NCI-H2081 (cell line): Measurements from ENCODE around the gene LCP2.

Experiments
- DNase-seq, 2 experiments: peaks; one replicate each; lab custom pipeline; 2025; lab: John Stamatoyannopoulos, UW

The LCP2 gene

DNA sequence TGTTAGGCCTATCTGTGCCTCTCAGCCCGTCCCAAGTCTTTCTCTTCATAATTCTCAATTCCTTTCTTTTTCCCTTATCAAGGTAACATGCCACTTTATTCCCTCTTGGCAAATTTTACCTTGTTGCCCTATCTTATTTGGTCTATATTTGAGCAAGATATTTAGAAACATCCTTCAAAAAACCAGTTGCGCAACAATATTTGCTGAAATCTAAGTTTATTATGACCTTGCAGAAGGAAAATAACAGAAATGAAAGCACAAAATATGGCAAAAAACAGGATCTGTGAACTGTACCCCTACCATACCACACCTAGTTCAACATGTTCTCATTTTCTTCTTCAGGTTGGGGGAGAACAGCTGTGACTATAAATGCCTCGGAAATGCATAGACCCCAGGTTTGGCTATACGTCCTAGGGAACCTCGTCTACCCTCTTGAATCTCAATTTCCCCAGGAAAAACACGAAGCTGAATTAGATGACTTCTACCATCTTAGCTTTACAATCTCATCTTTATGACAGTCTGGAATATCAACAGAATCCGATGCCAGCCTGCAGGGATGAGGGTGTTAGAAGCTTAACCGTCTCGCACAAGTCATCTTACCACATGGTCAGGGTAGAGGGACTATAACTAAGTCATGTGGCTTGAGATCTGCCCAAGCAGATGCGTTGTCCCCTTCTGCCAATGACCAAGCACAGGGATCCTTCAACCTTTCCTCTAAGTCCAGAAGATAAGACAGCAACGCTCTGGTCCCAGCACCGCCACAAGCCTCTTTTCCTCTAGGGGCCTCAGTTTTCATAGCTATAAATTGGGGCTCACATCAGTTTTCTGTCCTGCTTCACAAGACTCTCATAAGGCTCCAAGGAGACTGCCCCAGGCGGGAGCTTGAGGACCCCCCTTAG lies 1.3 kb downstream of the LCP2 start:
- DNase-seq = no peak

- DNase-seq = no peak
Observed at GRCh38 chr5:170294556-170294955, 3.0 kb downstream of the LCP2 start.

GRCh38 chr5:170294057-170294456 lies 3.5 kb downstream of the LCP2 start:
- DNase-seq = no peak

DNA sequence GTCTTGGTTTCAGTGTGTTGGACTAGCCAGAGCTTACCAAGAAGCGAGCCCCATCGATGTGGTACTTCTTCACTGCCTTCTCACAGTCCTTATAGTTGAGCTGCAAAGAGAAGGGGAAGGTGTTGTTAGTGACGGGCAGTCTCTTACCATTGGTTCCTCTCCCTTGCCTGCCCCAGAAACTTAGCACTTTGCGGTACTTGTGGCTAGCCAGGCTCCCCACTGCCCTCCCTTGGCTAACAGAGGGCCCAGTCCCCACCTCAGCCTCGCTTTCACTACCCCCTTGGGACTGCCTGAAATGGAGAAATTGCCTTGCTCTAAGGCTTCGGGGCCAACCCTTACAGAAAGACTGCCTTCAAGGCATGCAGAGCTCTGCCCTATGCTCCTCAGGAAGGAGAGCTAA lies 4.3 kb downstream of the LCP2 start:
- DNase-seq = no peak

DNA sequence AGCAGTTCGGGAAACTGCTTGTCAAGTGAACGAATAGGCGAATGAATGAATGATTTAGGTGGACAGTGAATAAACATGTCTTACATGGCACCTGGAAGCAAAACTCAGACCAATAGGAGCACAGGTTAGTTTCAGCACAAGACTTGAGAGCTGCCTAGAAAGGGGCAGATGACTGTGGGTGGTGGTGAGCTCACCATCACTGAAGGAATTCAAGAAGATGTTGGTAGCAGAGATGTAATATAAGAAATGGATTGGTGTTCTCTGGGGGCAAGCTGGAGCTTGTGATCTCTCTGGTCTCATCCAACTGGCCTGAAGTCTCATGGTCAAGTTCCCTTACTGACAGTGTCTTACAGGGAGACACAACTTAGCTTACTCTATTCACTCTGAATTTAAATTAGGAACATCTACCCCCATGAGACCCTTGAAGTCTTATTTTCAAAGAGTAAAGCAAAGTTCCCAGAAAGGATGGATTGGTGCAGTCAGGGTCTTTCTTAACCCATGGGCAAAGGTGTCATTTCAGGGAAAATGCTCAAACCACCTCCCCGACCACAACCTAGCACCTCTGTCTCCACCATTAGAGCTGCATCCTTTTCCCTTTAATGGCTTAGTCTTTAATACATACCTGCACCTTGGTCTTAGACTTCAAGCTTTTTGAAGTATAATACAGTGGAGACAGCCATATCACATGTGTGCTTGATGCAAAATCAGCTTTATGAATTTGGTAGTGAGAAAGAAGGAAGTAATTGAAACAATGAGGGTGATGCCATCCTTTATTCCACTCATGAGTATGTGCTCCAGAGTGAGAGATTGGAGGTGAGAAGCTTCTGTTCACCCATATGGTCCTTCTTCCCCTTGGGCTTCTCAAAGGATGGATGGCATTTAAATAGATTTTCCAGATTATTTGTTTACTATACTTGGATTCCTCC lies 5.1 kb downstream of the LCP2 start:
- no peak for DNase-seq

- DNase-seq = no peak
Observed at GRCh38 chr5:170290498-170290897, 7.1 kb downstream of the LCP2 start.

- no peak for DNase-seq
Observed at GRCh38 chr5:170289764-170290163, 7.8 kb downstream of the LCP2 start.

- no peak for DNase-seq
Observed at GRCh38 chr5:170289121-170289520, 8.5 kb downstream of the LCP2 start.

DNA sequence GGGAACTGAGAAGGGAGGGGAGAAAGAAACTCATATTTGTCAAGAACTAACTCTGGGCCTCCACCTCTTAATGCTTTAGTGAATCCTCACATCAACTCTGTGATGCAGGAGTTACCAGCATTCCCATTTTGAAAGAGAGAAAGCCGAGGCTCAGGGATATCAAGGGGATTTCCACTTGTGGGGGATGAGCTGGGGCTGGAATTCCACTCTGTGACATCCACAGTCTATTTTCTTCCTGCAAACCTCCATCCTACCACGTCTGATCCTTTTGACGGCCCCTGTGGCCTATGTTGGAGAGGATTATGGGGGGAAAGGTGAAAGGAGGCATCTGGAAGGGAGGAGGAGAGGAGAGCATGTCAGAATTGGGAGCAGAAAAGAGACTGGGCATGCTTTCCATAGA lies 9.0 kb downstream of the LCP2 start:
- DNase-seq = no peak

- DNase-seq = no peak
Observed at GRCh38 chr5:170288151-170288550, 9.4 kb downstream of the LCP2 start.

DNA sequence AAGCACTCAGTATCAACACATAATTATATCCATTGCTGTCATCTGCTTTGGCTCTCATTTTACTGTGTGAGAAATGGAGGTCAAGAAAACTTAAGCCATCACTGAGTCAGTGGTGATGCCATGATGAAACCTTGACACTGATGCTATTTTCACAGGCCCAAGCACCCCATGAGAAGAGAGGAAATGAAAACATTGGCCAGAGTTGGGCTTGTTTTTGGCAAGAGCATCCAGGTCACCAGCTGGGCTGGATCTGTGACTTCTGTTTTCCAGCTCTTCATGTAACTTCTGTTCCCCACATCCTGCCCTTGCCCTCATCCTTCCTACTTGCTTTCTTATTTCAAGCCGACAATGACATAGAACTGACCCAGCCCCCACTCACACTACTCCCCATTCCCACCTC lies 10.0 kb downstream of the LCP2 start:
- no peak for DNase-seq

- DNase-seq = no peak
Observed at GRCh38 chr5:170286386-170286925, 11.1 kb downstream of the LCP2 start.

DNA sequence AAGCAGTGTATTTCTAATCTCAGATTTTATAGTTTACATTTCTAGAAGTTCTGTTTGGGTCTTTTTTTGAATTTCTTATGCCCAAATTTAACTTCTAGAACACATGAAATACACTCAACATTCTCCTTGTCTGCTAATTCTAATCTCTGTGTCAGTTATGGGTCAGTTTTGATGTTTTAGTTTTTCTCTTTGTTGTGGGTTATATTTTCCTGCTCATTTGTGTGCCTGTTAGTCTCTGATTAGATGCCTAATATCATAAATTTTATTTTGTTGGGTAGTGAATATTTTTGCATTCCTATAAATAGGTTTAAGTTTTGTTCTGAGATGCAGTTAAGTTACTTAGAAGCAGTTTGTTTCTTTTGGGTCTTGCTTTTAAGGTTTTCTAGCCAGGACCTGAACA lies 12.4 kb downstream of the LCP2 start:
- no peak for DNase-seq

DNA sequence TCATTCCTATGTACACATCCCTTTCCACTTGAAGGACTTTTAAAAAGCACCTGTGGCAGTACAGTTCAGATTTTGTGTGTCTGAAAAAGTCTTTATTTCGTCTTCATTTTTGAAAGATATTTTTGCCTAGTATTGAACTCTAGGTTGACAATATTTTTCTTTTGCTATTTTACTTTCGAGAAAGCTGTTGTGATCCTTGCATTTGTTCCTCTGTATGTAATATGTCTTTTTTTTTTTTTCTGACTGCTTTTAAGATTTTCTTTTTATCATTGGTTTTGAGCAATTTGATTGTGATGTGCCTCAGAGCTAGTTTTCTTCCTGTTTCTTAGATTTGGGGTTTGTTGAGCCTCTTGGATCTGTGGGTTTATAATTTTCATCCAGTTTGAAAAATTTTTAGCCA lies 13.3 kb downstream of the LCP2 start:
- no peak for DNase-seq

DNA sequence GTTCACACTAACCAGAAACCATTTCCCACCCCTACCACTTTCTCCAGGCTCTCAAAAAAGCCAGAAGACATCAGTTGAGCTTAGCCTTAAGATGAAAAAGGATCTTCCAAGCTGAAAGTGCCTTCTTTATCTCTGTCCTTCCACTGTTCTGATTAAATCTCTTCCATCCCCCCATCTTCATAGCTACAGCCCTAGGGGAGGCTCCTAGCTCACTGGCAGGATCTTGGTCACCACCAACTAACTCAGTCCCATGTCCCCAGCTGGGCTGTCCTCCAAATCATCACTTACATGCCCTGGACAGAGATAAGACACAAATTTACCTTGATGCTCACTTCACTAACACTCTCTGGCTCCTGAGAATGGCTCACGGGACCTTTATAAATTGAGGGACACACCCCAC lies 14.3 kb downstream of the LCP2 start:
- no peak for DNase-seq

DNA sequence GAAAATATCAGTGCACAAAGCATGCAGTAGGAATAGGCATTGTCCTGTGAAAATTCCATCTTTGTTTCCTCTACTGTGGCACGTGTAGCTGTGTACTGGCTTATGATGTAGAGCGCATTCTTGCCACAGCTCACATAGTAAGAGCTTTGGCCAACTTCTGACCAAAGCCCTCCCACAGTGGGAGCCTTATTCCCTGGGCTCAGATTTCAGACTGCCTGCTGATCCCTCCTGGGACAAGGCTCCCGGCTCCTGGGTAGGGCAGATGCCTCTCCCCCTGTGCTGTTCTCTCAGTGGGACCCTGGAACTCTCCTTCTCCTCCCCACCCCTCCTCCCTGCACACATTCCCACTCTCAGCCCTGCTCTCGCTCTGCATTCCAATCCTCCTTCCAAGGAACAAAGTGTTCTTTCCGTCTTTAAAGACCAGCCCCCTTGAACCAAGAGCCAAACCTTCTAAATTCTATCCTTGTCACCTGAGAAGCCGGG lies 17.5 kb downstream of the LCP2 start:
- no peak for DNase-seq

- no peak for DNase-seq
Observed at GRCh38 chr5:170279459-170279817, 18.1 kb downstream of the LCP2 start.

DNA sequence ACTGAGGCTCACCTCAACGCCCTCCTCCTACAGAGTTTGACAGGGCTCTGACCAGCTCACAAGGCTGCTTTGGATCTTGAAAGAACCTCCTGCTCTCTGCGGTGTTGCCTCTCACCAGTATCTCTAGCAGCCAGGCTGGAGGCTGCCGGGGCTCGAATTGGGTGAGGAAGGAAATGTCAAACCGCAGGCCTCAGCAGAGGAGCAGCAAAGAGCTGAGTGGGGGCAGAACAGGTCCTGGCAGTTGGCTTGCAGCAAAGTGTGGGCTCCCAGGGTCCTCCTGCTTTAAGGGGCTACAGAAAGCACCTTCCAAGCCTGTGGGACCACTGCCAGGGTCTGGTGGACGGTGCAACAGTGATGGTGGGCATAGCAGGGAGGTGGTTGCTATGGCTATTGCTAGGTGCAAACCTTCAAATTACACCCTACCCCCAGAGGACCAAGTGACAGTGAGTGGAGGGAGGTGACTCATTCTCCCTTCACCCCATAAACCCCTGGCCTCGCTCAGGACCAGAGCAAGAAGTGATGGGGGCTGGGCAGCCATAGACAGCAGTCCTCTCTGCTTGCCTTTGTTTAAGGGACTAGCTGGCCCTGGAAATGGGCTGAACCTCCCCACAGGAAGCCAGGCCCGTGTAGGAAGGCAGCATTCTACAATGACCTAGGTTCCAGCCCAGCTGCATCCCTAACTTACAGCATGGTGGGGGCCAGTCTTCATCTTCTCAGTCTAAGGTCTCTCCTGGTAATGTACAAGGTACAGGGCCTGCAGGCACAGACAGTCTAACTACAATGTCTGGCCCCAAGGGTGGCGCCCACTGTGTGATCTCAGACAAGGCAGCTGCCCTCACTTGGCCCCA lies 18.7 kb downstream of the LCP2 start:
- DNase-seq = no peak

DNA sequence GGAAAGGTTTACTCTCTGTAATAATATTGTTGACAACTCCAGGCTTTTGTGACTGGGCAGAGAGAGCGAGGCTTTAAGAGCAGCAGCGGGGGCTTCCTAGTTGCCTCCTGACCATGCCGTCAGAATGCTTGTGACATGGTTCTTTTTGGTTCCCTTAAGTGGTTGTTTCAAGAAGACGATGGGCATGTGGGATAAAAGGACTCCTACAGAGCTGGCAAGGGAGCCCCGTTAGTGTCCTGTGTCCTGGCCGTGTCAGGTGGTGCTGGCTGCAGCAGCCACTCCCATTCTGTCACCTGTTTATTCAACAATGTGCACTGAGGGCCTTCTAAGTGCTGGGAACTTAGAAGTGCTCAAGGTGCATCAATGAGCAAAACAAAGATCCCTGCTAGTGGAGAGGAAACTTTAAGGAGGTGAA lies 19.7 kb downstream of the LCP2 start:
- DNase-seq = no peak

GRCh38 chr5:170276140-170276539 lies 21.4 kb downstream of the LCP2 start:
- DNase-seq = no peak

DNA sequence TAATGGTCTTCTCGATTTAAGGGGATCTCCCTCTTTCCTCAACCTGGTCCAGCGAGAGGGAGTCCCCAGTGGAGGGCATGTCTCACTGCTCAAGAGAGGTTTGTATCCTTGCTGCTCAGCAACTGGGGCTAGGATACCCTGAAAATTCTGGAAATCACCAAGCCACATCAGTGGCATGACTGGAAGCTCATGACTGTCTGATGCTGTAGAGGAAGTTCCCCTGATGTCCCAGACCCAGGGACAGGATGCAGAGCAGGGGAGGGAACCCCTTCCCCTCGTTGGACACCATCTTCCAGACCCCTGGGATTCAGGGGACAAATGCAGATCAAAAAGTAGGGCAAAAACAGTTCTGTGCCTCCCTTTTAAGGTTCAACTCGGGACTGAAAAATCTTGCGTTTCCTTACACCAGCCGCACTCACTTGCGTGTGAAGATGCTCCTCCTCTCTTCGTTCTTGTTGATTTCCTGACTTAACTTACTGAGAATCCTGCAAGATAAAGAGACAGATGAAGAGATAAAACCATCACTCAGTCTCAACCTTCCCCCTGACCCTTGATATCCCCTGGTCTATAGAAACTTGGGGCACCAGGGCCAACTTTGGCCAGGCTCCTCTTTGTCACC lies 22.1 kb downstream of the LCP2 start:
- no peak for DNase-seq
